NCI-H2171 (cell line): ENCODE data around the gene TMEM200B.
"Not testable (repeated sequence)": the region's sequence is repeated elsewhere in the genome, so short reads cannot be mapped to it uniquely, and the experiment has no call there.

ENCODE experiments used
- DNase-seq: peaks from one replicate; lab custom pipeline; 2025; lab: John Stamatoyannopoulos, UW

Gene TMEM200B

GRCh38 chr1:29133861-29134694 is 10.4 kb upstream of the TMEM200B start:
- DNase-seq = no peak

GRCh38 chr1:29131056-29131455 is 7.4 kb upstream of the TMEM200B start:
- DNase-seq = not testable (repeated sequence)

GRCh38 chr1:29129916-29130315 is 6.2 kb upstream of the TMEM200B start:
- no peak for DNase-seq

- no peak for DNase-seq
These were observed 5.0 kb upstream of the TMEM200B start for GRCh38 chr1:29128739-29129138.

GRCh38 chr1:29126198-29126597 is 2.5 kb upstream of the TMEM200B start:
- DNase-seq = no peak

GRCh38 chr1:29125788-29126187 is 2.1 kb upstream of the TMEM200B start:
- no peak for DNase-seq

- DNase-seq = no peak
These were observed 1.5 kb upstream of the TMEM200B start for GRCh38 chr1:29125237-29125641.

GRCh38 chr1:29124366-29125236 is 898 bp upstream of the TMEM200B start:
- no peak for DNase-seq

- no peak for DNase-seq
These were observed 433 bp downstream of the TMEM200B start for GRCh38 chr1:29123053-29123886.

GRCh38 chr1:29122682-29123052 is 1.0 kb downstream of the TMEM200B start:
- no peak for DNase-seq

GRCh38 chr1:29121936-29122681 is 1.6 kb downstream of the TMEM200B start:
- no peak for DNase-seq

GRCh38 chr1:29121516-29121935 is 2.2 kb downstream of the TMEM200B start:
- DNase-seq = no peak

GRCh38 chr1:29120947-29121485 is 2.7 kb downstream of the TMEM200B start:
- DNase-seq = peak; percentile 27

- no peak for DNase-seq
These were observed 3.3 kb downstream of the TMEM200B start for GRCh38 chr1:29120367-29120766.

- DNase-seq = no peak
These were observed 4.4 kb downstream of the TMEM200B start for GRCh38 chr1:29119121-29119929.

- no peak for DNase-seq
These were observed 6.3 kb downstream of the TMEM200B start for GRCh38 chr1:29117381-29117780.

GRCh38 chr1:29114654-29115053 is 9.0 kb downstream of the TMEM200B start:
- no peak for DNase-seq

GRCh38 chr1:29113413-29114117 is 10.1 kb downstream of the TMEM200B start:
- DNase-seq = no peak

- no peak for DNase-seq
These were observed 10.8 kb downstream of the TMEM200B start for GRCh38 chr1:29112705-29113412.
